Measurements from ENCODE around the gene SLC25A4. TPM values are rescaled to one million over a fixed set of nuclear protein-coding genes. Genes with fewer than 3 reads are reported as not detected.

SLC25A4 gene
- total and polyA plus RNA-seq, 10 of the 15 experiments (the other 5 are each of a cell fraction or from before 2014, with no cell fraction given), result 12.6 to 161 (median 38.2) TPM

- ATAC-seq, result no peak
- in situ Hi-C loops (cut with MboI) (no loop called here), intact Hi-C loops (cut with micrococcal nuclease; ENCODE audit: unreplicated experiment) (no loop called here)
- Histone ChIP-seq H2AFZ (ENCODE audit: control insufficient read depth, low read depth, low read length) (no peak overlapping the region), H4K20me1 (ENCODE audit: control insufficient read depth, insufficient read depth) (no peaks in the 10 kb centered on the region), H3K4me2 (ENCODE audit: control insufficient read depth, insufficient read depth) (no peak overlapping the region), H3K9me3 (replicated peaks; ENCODE audit: control insufficient read depth, insufficient read depth, low read length) (no peaks in the 10 kb centered on the region; the same call in 2 of the 3 replicates), H3K4me3 (no peak overlapping the region), H3K27ac (ENCODE audit: control insufficient read depth, insufficient read depth) (no peak overlapping the region), H3K4me1 (ENCODE audit: control insufficient read depth, insufficient read depth, low read length) (peaks cover 12% of the 10 kb centered on the region), H3K9ac (ENCODE audit: control insufficient read depth, insufficient read depth, low read length) (no peak overlapping the region), H3K36me3 (ENCODE audit: control insufficient read depth in 2 of 2, insufficient read depth in 2 of 2, low read length in 1 of 2) (no peaks in the 10 kb centered on the region), H3K27me3 (replicated peaks in 1 of 2; ENCODE audit: control insufficient read depth in 2 of 2, insufficient read depth in 2 of 2, low read length in 1 of 2) (no peaks in the 10 kb centered on the region; a peak in 2 of 4 replicates), H3K79me2 (ENCODE audit: control insufficient read depth, insufficient read depth, low read length) (no peaks in the 10 kb centered on the region)
- no peak for DNase-seq (ENCODE audit: low read depth, low spot score)
- 66% methylated on average over 6 of the region's 6 CpGs for WGBS (ENCODE audit: insufficient coverage, insufficient replicate concordance, low lambda C conversion rate, missing lambda C conversion rate)
- no peak for FAIRE-seq
- RAD21 ChIA-PET (ENCODE audit: unreplicated experiment), result no interaction called here
- SMC1A ChIA-PET (ENCODE audit: uncharacterized antibody, unreplicated experiment), result interaction anchor here (1.6 kb wide), 1 partner anchor 63 kb away, joined by 3 read pairs; no protein-coding TSS in a partner anchor
- POLR2A ChIA-PET, result no interaction called here
- TF ChIP-seq NR2C2 (IDR thresholded peaks at IDR 0.05; ENCODE audit: borderline replicate concordance, control insufficient read depth, insufficient read length, low read depth) (no peak), LARP7 (IDR thresholded peaks at IDR 0.05) (no peak), SREBF2 (IDR thresholded peaks at IDR 0.05; ENCODE audit: low read length) (no peak), SMAD5 (IDR thresholded peaks at IDR 0.05; ENCODE audit: low read depth) (no peak), BACH1 (IDR thresholded peaks at IDR 0.05; ENCODE audit: borderline replicate concordance) (no peak), RELB (IDR thresholded peaks at IDR 0.05; ENCODE audit: low read depth) (no peak)
- no TSS peak for BruUV-seq (replicated peaks)
- CTCF ChIA-PET, result interaction anchor here (1.2 kb wide), 1 partner anchor 14 kb away, joined by 6 read pairs; no protein-coding TSS in a partner anchor
These were observed 22.5 kb upstream of the SLC25A4 start for GRCh38 chr4:185120631-185120946.
